ENCODE measurements around the gene AAMP.
A peak's percentile ranks its signal among the peaks of the same experiment; 100 is the strongest.

The AAMP gene

DNA sequence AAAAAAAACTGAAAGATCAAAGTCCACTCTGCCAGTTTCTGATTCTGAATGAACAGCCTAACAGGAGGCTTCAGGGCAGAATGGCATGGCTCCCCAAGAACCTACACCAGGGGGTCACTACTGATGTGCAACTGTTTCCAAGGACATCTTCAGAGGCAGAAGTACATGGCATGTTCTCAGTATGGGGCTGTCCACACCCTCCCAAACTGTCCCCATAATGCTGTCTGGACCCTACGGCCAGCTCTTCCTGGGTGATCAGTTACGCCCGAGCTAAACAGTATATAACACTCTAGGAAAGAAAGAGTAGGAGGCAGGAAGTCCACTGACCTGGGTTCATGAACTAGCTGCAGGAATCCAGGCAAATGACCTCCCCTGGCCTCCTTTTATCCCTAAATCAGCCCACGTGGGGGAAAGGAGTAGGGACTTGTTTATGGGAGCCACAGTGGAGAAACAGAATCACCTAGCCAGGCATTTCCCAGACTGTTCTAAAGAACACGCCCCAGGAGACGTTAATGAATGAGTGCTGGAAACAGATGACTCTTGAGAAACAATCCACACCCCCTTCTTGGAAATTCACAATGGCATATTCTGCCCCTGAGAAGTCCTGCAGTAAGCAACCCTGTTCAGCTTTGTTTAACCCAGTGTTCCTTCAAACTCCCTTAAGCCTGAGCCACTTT, 19.8 kb upstream of the AAMP start:
- Histone ChIP-seq H2AFZ (ENCODE audit: low read depth) (no peak overlapping the region), H3K4me3 (IDR thresholded peaks at IDR 0.05; ENCODE audit: insufficient read depth, low read depth, low read length) (no peak overlapping the region), H3K36me3 (ENCODE audit: insufficient read depth) (no peaks in the 10 kb centered on the region), H4K20me1 (ENCODE audit: insufficient read depth) (no peaks in the 10 kb centered on the region), H3K79me2 (ENCODE audit: insufficient read depth, low read depth) (peaks cover 56% of the 10 kb centered on the region), H3K4me1 (ENCODE audit: low read depth, poor library complexity, severe bottlenecking) (peaks cover 75% of the 10 kb centered on the region), H3K27me3 (ENCODE audit: insufficient read depth, low read depth) (no peaks in the 10 kb centered on the region), H3K27ac (peak overlapping the region; percentile 69; the same call in 1 of the 2 replicates), H3K9ac (no peak overlapping the region), H3K4me2 (peak overlapping the region; percentile 88)
- TF ChIP-seq, protein P1, sequence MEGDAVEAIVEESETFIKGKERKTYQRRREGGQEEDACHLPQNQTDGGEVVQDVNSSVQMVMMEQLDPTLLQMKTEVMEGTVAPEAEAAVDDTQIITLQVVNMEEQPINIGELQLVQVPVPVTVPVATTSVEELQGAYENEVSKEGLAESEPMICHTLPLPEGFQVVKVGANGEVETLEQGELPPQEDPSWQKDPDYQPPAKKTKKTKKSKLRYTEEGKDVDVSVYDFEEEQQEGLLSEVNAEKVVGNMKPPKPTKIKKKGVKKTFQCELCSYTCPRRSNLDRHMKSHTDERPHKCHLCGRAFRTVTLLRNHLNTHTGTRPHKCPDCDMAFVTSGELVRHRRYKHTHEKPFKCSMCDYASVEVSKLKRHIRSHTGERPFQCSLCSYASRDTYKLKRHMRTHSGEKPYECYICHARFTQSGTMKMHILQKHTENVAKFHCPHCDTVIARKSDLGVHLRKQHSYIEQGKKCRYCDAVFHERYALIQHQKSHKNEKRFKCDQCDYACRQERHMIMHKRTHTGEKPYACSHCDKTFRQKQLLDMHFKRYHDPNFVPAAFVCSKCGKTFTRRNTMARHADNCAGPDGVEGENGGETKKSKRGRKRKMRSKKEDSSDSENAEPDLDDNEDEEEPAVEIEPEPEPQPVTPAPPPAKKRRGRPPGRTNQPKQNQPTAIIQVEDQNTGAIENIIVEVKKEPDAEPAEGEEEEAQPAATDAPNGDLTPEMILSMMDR (conservative IDR thresholded peaks at IDR 0.05; ENCODE audit: low read depth, low read length) = no peak

DNA sequence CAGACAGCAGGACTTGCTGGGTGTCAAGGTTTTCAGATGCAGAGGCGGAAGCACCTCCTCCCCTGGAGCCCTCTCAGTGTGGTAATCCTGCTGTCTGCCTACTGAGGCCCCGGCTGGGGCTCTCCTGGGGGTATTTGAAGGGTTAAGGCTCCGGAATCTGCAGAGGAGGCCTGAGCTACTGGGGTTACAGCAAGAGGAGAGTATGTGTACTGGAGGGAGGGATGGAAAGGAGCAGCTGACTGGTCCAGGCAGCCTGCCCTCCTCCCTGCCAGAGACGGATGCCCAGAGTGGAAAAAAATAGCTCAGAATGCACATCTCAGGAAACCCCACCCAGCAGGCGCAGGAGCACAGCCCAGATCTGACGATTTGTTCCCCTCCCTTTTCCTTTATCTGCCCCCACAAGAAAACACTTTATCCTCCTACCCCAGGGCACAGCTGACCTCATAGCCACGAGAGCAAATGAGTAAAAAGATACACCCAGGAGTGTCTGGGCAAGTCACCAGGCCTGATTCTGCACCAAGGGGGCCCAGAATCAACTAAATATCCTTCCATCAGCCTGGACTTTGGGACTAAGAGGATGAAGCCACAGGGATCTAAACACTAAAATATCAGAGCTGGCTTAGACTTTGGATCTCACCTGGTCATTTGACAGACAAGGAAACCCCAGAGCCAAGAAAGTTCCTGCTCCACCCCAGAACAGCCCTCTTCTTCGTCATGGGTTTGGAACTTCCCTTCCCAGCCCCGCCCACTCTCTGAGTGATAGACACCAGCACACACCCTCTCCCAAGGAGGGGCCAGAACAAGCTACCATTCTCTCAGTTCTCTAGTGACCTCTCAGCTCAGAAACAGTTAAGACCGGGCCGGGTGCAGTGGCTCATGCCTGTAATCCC, 16.9 kb upstream of the AAMP start:
- Histone ChIP-seq H3K9ac (peak overlapping the region; percentile 50), H3K4me1 (ENCODE audit: low read depth, poor library complexity, severe bottlenecking) (peaks cover 92% of the 10 kb centered on the region), H3K36me3 (ENCODE audit: insufficient read depth) (no peaks in the 10 kb centered on the region), H3K27me3 (ENCODE audit: insufficient read depth, low read depth) (no peaks in the 10 kb centered on the region), H3K4me2 (peak overlapping the region; percentile 90), H3K4me3 (IDR thresholded peaks at IDR 0.05; ENCODE audit: insufficient read depth, low read depth, low read length) (peak overlapping the region; percentile 80), H3K79me2 (ENCODE audit: insufficient read depth, low read depth) (peaks cover 67% of the 10 kb centered on the region), H2AFZ (ENCODE audit: low read depth) (peak overlapping the region; percentile 27; the same call in 1 of the 2 replicates), H4K20me1 (ENCODE audit: insufficient read depth) (no peaks in the 10 kb centered on the region), H3K27ac (peak overlapping the region; percentile 78)
- TF ChIP-seq, protein P1 (conservative IDR thresholded peaks at IDR 0.05; ENCODE audit: low read depth, low read length) = no peak

DNA sequence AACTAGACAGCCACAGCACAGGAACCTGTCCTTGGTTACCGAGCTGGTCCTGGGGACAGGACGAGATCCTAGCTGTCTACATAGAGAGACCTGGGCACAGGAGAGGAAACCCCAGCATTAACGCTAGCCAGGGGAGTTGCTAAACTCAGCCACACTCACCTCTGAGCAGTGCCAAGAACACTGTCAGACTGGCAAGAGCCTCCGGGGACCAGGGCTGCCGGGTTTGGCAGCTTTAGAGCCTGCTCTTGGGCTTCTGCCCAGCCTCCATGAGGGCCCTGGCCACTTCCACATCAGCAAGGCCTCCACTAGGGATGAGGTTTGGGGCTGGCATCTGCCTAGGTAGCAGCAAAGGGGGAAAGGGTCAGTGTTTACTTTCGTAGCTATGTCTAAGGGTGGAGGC, 15.7 kb upstream of the AAMP start:
- Histone ChIP-seq H3K36me3 (ENCODE audit: insufficient read depth) (no peaks in the 10 kb centered on the region), H3K4me2 (peak overlapping the region; percentile 90), H4K20me1 (ENCODE audit: insufficient read depth) (no peaks in the 10 kb centered on the region), H3K9ac (no peak overlapping the region; the same call in 1 of the 2 replicates), H3K79me2 (ENCODE audit: insufficient read depth, low read depth) (peaks cover 57% of the 10 kb centered on the region), H3K4me3 (IDR thresholded peaks at IDR 0.05; ENCODE audit: insufficient read depth, low read depth, low read length) (no peak overlapping the region), H3K4me1 (ENCODE audit: low read depth, poor library complexity, severe bottlenecking) (peaks cover 82% of the 10 kb centered on the region), H3K27me3 (ENCODE audit: insufficient read depth, low read depth) (no peaks in the 10 kb centered on the region), H2AFZ (ENCODE audit: low read depth) (no peak overlapping the region), H3K27ac (peak overlapping the region; percentile 78)
- TF ChIP-seq, protein P1 (conservative IDR thresholded peaks at IDR 0.05; ENCODE audit: low read depth, low read length) = no peak

DNA sequence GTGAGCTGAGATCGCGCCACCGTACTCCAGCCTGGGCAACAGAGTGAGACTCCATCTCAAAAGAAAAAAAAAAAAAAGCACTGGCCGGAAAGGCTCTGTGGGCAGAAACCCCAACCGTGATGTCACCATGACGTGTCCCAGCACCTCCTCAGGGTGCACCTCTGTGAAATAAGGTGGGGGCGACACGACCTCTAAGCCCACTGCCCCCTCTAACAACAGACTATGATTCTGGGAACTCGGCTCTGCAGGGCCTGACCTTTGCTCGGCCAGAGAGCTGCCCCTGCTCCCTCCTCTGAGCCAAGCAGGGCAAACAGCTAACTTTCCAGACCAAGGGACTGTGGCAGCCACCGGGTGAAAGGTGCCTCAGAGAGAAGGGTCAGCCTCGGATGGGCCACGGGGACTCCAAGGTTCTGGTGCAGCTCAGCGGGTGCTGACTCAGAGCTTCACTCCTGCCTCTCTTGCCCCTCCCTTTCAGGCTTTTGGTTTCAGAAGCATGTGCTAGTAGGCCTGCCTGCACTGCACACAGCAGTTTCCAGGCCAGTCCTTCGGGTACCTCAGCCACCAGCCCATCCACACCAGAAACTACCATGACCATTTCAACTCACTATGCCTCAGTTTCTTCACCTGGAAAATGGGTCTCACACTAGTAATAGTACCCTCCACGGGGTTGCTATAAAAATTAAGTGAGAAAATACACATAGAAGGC, 14.3 kb upstream of the AAMP start:
- H3K36me3 ChIP-seq (ENCODE audit: insufficient read depth) = no peaks in the 10 kb centered on the region
- peak overlapping the region; percentile 58; the same call in 1 of the 2 replicates for H3K9ac ChIP-seq
- peak overlapping the region; percentile 43; the same call in 1 of the 2 replicates for H2AFZ ChIP-seq (ENCODE audit: low read depth)
- peaks cover 68% of the 10 kb centered on the region for H3K4me1 ChIP-seq (ENCODE audit: low read depth, poor library complexity, severe bottlenecking)
- H4K20me1 ChIP-seq (ENCODE audit: insufficient read depth) = no peaks in the 10 kb centered on the region
- H3K79me2 ChIP-seq (ENCODE audit: insufficient read depth, low read depth) = peaks cover 46% of the 10 kb centered on the region
- TF ChIP-seq, protein P1 (conservative IDR thresholded peaks at IDR 0.05; ENCODE audit: low read depth, low read length) = no peak
- peak overlapping the region; percentile 78 for H3K27ac ChIP-seq
- H3K4me3 ChIP-seq (IDR thresholded peaks at IDR 0.05; ENCODE audit: insufficient read depth, low read depth, low read length) = no peak overlapping the region
- peak overlapping the region; percentile 90 for H3K4me2 ChIP-seq
- no peaks in the 10 kb centered on the region for H3K27me3 ChIP-seq (ENCODE audit: insufficient read depth, low read depth)
